HepG2 (cell line): ENCODE measurements around the gene IFT52. TPM values are rescaled to one million over a fixed set of nuclear protein-coding genes. Genes with fewer than 3 reads are reported as not detected.

Experiments used
- AHR ChIP-seq: IDR thresholded peaks from 2 replicates; pipeline ENCODE4 v1.6.1; 2018; ENCODE audit warnings: missing genetic modification reagents, missing compliant biosample characterization
- ARHGAP35 ChIP-seq: sonication (generic); formaldehyde crosslinking; IDR thresholded peaks from 2 replicates; pipeline ENCODE4 v1.9.0; 2022; ENCODE audit warnings: mild to moderate bottlenecking, inconsistent platforms, moderate library complexity, missing genetic modification reagents, borderline replicate concordance
- DNMT1 ChIP-seq: sonication (generic); formaldehyde crosslinking; IDR thresholded peaks from 2 replicates; pipeline ENCODE4 v1.5.1; 2020; ENCODE audit warnings: mild to moderate bottlenecking, missing genetic modification reagents
- ELF1 ChIP-seq: sonication (generic); formaldehyde crosslinking; IDR thresholded peaks from 2 replicates; pipeline ENCODE4 v1.4.0; 2020; ENCODE audit warnings: missing genetic modification reagents
- IRX3 ChIP-seq: sonication (generic); formaldehyde crosslinking; IDR thresholded peaks from 2 replicates; pipeline ENCODE4 v1.8.1; 2023; ENCODE audit warnings: mild to moderate bottlenecking, low read depth, missing genetic modification reagents, borderline replicate concordance
- MAFK ChIP-seq, 2 experiments: IDR thresholded peaks in 1 of 2; conservative IDR thresholded peaks in 1 of 2; 2 replicates each; pipeline ENCODE4 v1.6.1; 2011; ENCODE audit warnings: improper control_type of control experiment in 2 of 2, low read length in 2 of 2
- NPAS2 ChIP-seq: sonication (generic); formaldehyde crosslinking; IDR thresholded peaks from 2 replicates; pipeline ENCODE4 v1.8.0; 2022; ENCODE audit warnings: mild to moderate bottlenecking, missing genetic modification reagents, borderline replicate concordance
- NR3C1 ChIP-seq: sonication (generic); formaldehyde crosslinking; IDR thresholded peaks from 2 replicates; pipeline ENCODE4 v1.4.0; 2020; ENCODE audit warnings: missing genetic modification reagents
- PITX1 ChIP-seq: sonication (generic); formaldehyde crosslinking; IDR thresholded peaks from 2 replicates; pipeline ENCODE4 v1.5.1; 2020; ENCODE audit warnings: mild to moderate bottlenecking, missing genetic modification reagents
- PTBP1 ChIP-seq: fragments of 200-400 bp; formaldehyde crosslinking; IDR thresholded peaks from 2 replicates; pipeline ENCODE4 v1.6.1; 2018; ENCODE audit warnings: low read length, low read depth; ENCODE audit not compliant: poor library complexity, severe bottlenecking
- ZNF138 ChIP-seq: sonication (generic); formaldehyde crosslinking; IDR thresholded peaks from 2 replicates; pipeline ENCODE4 v1.5.0; 2020; ENCODE audit warnings: mild to moderate bottlenecking, low read depth, missing genetic modification reagents
- ZNF432 ChIP-seq: sonication (generic); formaldehyde crosslinking; IDR thresholded peaks from 2 replicates; pipeline ENCODE4 v1.5.0; 2020; ENCODE audit warnings: missing genetic modification reagents, mild to moderate bottlenecking, borderline replicate concordance
- ZNF792 ChIP-seq: IDR thresholded peaks from 2 replicates; pipeline ENCODE4 v1.6.1; 2016
- ZNF800 ChIP-seq: sonication (generic); formaldehyde crosslinking; IDR thresholded peaks from 2 replicates; pipeline ENCODE4 v1.4.0; 2020; ENCODE audit warnings: missing genetic modification reagents
- polyA plus RNA-seq, 8 experiments: library from polyadenylated mRNA; depleted of rRNA in 3 of 8; stranded (reverse) in 7 of 8; unstranded in 1 of 8; fragments of >200 nt; fragmentation: Illumina TruSeq in 4 of 8; extraction: Trizol in 4 of 8; gene quantifications; 2 replicates each; pipeline versions ENCODE4 v1.2.1 to v1.2.3, GENCODE V29; 2011 to 2016; ENCODE audit warnings: low read depth in 4 of 8, missing spikeins in 1 of 8, mixed read lengths in 1 of 8; ENCODE audit not compliant: insufficient read depth in 1 of 8
- total RNA-seq, 5 experiments: library from RNA; depleted of rRNA; stranded (reverse); fragments of >200 nt; fragmentation: Illumina TruSeq; extraction: Trizol; gene quantifications; 2 replicates each; pipeline ENCODE4 v1.2.3, GENCODE V29; 2016; ENCODE audit warnings: low read depth in 1 of 5
- TF ChIP-seq, protein P1 (sequence below): sonication (generic); formaldehyde crosslinking; IDR thresholded peaks from 2 replicates; pipeline ENCODE4 v1.9.0; 2022; ENCODE audit warnings: low read depth, missing genetic modification reagents
- TF ChIP-seq, protein P2 (sequence below): sonication (generic); formaldehyde crosslinking; IDR thresholded peaks from 2 replicates; pipeline ENCODE4 v1.8.1; 2023; ENCODE audit warnings: missing genetic modification reagents, mild to moderate bottlenecking, borderline replicate concordance
- TF ChIP-seq, protein P3 (sequence below): sonication (generic); formaldehyde crosslinking; IDR thresholded peaks from 2 replicates; pipeline ENCODE4 v1.8.0; 2022; ENCODE audit warnings: mild to moderate bottlenecking, missing genetic modification reagents
- TF ChIP-seq, protein P4 (sequence below): sonication (generic); formaldehyde crosslinking; conservative IDR thresholded peaks from 2 replicates; pipeline ENCODE4 v1.4.0; 2020; ENCODE audit warnings: missing genetic modification reagents

IFT52 gene
- total and polyA plus RNA-seq, 2 of the 13 experiments (the other 11 are each of a cell fraction or from before 2014, with no cell fraction given), result 48.0 to 64.0 TPM

GRCh38 chr20:43558412-43559146, 32.2 kb upstream of the IFT52 start, which contains the start of gene SGK2 (continued):
- TF ChIP-seq, protein P1, sequence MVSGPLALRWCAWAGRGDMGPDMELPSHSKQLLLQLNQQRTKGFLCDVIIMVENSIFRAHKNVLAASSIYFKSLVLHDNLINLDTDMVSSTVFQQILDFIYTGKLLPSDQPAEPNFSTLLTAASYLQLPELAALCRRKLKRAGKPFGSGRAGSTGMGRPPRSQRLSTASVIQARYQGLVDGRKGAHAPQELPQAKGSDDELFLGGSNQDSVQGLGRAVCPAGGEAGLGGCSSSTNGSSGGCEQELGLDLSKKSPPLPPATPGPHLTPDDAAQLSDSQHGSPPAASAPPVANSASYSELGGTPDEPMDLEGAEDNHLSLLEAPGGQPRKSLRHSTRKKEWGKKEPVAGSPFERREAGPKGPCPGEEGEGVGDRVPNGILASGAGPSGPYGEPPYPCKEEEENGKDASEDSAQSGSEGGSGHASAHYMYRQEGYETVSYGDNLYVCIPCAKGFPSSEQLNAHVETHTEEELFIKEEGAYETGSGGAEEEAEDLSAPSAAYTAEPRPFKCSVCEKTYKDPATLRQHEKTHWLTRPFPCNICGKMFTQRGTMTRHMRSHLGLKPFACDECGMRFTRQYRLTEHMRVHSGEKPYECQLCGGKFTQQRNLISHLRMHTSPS, result no peak; the same call in none of the 2 replicates
- peak; percentile 92 for TF ChIP-seq ARHGAP35 (CRISPR knock-in tag)
- peak; percentile 86 for TF ChIP-seq AHR
- peak; percentile 85; the same call in 1 of the 2 replicates for TF ChIP-seq ZNF138 (CRISPR knock-in tag)
- no peak; the same call in 1 of the 2 replicates for TF ChIP-seq DNMT1
- TF ChIP-seq ELF1 (CRISPR knock-in tag), result no peak
- TF ChIP-seq ZNF800 (CRISPR knock-in tag), result no peak
- TF ChIP-seq, protein P2, sequence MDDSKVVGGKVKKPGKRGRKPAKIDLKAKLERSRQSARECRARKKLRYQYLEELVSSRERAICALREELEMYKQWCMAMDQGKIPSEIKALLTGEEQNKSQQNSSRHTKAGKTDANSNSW (CRISPR knock-in tag), result no peak
- TF ChIP-seq, protein P3, sequence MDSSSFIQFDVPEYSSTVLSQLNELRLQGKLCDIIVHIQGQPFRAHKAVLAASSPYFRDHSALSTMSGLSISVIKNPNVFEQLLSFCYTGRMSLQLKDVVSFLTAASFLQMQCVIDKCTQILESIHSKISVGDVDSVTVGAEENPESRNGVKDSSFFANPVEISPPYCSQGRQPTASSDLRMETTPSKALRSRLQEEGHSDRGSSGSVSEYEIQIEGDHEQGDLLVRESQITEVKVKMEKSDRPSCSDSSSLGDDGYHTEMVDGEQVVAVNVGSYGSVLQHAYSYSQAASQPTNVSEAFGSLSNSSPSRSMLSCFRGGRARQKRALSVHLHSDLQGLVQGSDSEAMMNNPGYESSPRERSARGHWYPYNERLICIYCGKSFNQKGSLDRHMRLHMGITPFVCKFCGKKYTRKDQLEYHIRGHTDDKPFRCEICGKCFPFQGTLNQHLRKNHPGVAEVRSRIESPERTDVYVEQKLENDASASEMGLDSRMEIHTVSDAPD (CRISPR knock-in tag), result no peak
- TF ChIP-seq ZNF432 (CRISPR knock-in tag), result no peak; the same call in 1 of the 2 replicates
- peak; percentile 69; the same call in 1 of the 2 replicates for TF ChIP-seq PITX1 (CRISPR knock-in tag)
- no peak for TF ChIP-seq IRX3
- no peak for TF ChIP-seq PTBP1
- no peak for TF ChIP-seq NPAS2
- TF ChIP-seq, protein P4, sequence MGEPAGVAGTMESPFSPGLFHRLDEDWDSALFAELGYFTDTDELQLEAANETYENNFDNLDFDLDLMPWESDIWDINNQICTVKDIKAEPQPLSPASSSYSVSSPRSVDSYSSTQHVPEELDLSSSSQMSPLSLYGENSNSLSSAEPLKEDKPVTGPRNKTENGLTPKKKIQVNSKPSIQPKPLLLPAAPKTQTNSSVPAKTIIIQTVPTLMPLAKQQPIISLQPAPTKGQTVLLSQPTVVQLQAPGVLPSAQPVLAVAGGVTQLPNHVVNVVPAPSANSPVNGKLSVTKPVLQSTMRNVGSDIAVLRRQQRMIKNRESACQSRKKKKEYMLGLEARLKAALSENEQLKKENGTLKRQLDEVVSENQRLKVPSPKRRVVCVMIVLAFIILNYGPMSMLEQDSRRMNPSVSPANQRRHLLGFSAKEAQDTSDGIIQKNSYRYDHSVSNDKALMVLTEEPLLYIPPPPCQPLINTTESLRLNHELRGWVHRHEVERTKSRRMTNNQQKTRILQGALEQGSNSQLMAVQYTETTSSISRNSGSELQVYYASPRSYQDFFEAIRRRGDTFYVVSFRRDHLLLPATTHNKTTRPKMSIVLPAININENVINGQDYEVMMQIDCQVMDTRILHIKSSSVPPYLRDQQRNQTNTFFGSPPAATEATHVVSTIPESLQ, result no peak
- TF ChIP-seq MAFK (conservative IDR thresholded peaks at IDR 0.05 in 1 of 2, IDR thresholded peaks at IDR 0.05 in 1 of 2; ENCODE audit: low read length in 2 of 2), result peak; percentile 87 to 96
- TF ChIP-seq NR3C1, result no peak
- 0 out of 2 replicates have a peak, but pooled peaks have one; percentile 4 for TF ChIP-seq ZNF792
